ENCODE results near the gene DCANP1.

Gene DCANP1

GRCh38 chr5:135478938-135479337 lies 31.8 kb upstream of the DCANP1 start:
- no peak for DNase-seq

GRCh38 chr5:135477613-135478066 lies 30.5 kb upstream of the DCANP1 start:
- DNase-seq: no peak

- no peak for DNase-seq
Observed at GRCh38 chr5:135476615-135477581, 29.8 kb upstream of the DCANP1 start.

GRCh38 chr5:135473956-135474670 lies 27.0 kb upstream of the DCANP1 start:
- no peak for DNase-seq

- DNase-seq: no peak
Observed at GRCh38 chr5:135472141-135472540, 25.0 kb upstream of the DCANP1 start.

- no peak for DNase-seq
Observed at GRCh38 chr5:135471726-135472125, 24.6 kb upstream of the DCANP1 start.

- no peak for DNase-seq
Observed at GRCh38 chr5:135469911-135470310, 22.8 kb upstream of the DCANP1 start.

- no peak for DNase-seq
Observed at GRCh38 chr5:135468541-135468940, 21.4 kb upstream of the DCANP1 start.

GRCh38 chr5:135467871-135468485 lies 20.8 kb upstream of the DCANP1 start:
- DNase-seq: no peak

- DNase-seq: no peak
Observed at GRCh38 chr5:135467051-135467625, 20.0 kb upstream of the DCANP1 start.

GRCh38 chr5:135466178-135467050 lies 19.3 kb upstream of the DCANP1 start:
- DNase-seq: peak; percentile 63

GRCh38 chr5:135465391-135466122 lies 18.4 kb upstream of the DCANP1 start:
- DNase-seq: no peak

GRCh38 chr5:135462304-135462703 lies 15.2 kb upstream of the DCANP1 start:
- DNase-seq: peak; percentile 23

GRCh38 chr5:135461481-135462151 lies 14.5 kb upstream of the DCANP1 start:
- DNase-seq: no peak

- no peak for DNase-seq
Observed at GRCh38 chr5:135460246-135461033, 13.3 kb upstream of the DCANP1 start.

- no peak for DNase-seq
Observed at GRCh38 chr5:135458921-135459331, 11.8 kb upstream of the DCANP1 start.

GRCh38 chr5:135458356-135458755 lies 11.2 kb upstream of the DCANP1 start:
- DNase-seq: no peak

GRCh38 chr5:135457424-135458071 lies 10.4 kb upstream of the DCANP1 start:
- DNase-seq: peak; percentile 38
